ENCODE results near the gene CDK4.

CDK4 gene

GRCh38 chr12:57755454-57756372, 3.6 kb upstream of the CDK4 start:
- Histone ChIP-seq H3K4me1 (peaks cover 4% of the 10 kb centered on the region; the same call in 1 of the 2 replicates), H3K9me3 (no peaks in the 10 kb centered on the region), H3K36me3 (peaks cover 7% of the 10 kb centered on the region), H3K27me3 (peaks cover 11% of the 10 kb centered on the region), H3K4me3 (ENCODE audit: low read depth, low read length) (peak overlapping the region; percentile 63)
- TF ChIP-seq, protein P1, sequence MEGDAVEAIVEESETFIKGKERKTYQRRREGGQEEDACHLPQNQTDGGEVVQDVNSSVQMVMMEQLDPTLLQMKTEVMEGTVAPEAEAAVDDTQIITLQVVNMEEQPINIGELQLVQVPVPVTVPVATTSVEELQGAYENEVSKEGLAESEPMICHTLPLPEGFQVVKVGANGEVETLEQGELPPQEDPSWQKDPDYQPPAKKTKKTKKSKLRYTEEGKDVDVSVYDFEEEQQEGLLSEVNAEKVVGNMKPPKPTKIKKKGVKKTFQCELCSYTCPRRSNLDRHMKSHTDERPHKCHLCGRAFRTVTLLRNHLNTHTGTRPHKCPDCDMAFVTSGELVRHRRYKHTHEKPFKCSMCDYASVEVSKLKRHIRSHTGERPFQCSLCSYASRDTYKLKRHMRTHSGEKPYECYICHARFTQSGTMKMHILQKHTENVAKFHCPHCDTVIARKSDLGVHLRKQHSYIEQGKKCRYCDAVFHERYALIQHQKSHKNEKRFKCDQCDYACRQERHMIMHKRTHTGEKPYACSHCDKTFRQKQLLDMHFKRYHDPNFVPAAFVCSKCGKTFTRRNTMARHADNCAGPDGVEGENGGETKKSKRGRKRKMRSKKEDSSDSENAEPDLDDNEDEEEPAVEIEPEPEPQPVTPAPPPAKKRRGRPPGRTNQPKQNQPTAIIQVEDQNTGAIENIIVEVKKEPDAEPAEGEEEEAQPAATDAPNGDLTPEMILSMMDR (IDR thresholded peaks at IDR 0.05; ENCODE audit: low read depth, low read length): no peak
- DNase-seq: no peak

DNA sequence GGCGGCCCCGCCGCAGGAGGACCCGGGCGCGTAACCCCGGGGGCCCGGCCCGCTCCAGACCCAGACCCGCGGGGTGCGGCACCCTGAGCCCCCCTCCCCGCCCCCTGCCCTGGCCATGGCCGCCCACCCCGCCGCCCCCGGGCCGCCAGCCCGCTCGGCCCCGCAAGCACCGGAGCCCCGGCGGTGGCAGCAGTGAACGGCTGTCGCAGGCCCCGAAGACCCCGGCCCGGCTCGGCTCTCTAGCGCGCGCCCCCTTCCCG, 3.0 kb upstream of the CDK4 start:
- no peaks in the 10 kb centered on the region for H3K9me3 ChIP-seq
- peak overlapping the region; percentile 63 for H3K4me3 ChIP-seq (ENCODE audit: low read depth, low read length)
- peaks cover 4% of the 10 kb centered on the region; the same call in 1 of the 2 replicates for H3K4me1 ChIP-seq
- TF ChIP-seq, protein P1 (IDR thresholded peaks at IDR 0.05; ENCODE audit: low read depth, low read length): no peak
- no peak for DNase-seq
- peaks cover 11% of the 10 kb centered on the region for H3K27me3 ChIP-seq
- peaks cover 13% of the 10 kb centered on the region for H3K36me3 ChIP-seq

DNA sequence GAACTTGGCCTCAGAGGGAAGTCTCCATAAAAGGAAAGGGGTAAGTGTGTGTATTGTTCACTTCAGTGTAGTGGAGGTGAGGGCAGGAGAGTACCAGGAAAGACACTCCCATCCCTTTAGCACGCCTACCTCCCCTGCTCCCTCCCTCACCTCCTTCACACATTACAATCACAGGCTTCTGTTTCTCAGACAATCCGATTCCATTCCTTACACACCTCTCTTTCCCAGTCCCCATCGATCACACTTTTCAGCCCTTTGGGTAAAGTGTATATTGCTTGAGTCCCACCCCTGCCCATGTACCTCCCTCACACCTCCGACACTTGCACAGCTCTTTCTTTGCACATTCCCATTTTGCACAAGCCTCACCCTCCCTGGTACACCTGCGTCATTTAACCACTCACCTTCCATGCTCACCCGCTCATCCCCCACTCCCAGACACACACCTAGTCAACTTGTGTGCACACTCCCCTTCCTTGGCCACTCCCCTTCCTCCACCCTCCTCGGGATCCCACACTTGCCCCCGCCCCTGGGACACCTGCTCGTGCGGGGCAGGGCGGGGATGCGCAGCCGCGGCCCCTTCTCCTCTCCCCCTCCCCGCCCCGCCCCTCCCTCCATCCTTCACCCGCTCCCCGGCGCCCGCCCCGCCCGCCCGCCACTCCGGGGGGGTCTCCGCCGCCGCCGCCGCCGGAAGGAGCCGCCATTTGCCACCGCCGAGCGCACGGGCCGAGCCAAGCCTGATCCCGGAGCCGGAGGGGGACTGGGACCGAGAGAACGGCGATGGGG, 2.5 kb upstream of the CDK4 start, which contains the start of gene MARCHF9:
MARCHF9 (plus strand) TSS at position 693 of the 783 bp plus-strand sequence. CDS start 426 bp downstream, outside the sequence.
- TF ChIP-seq, protein P1 (IDR thresholded peaks at IDR 0.05; ENCODE audit: low read depth, low read length): no peak

GRCh38 chr12:57753756-57754337, 1.7 kb upstream of the CDK4 start:
- no peaks in the 10 kb centered on the region for H3K9me3 ChIP-seq
- DNase-seq: no peak
- no peak overlapping the region; the same call in 1 of the 2 replicates for H3K4me3 ChIP-seq (ENCODE audit: low read depth, low read length)
- H3K4me1 ChIP-seq: peaks cover 4% of the 10 kb centered on the region; the same call in 1 of the 2 replicates
- H3K36me3 ChIP-seq: peaks cover 23% of the 10 kb centered on the region
- TF ChIP-seq, protein P1 (IDR thresholded peaks at IDR 0.05; ENCODE audit: low read depth, low read length): no peak
- H3K27me3 ChIP-seq: peaks cover 11% of the 10 kb centered on the region

More for the DNA sequence above, 2.5 kb upstream of the CDK4 start, which contains the start of gene MARCHF9:
- Histone ChIP-seq H3K4me1 (peaks cover 4% of the 10 kb centered on the region; the same call in 1 of the 2 replicates), H3K4me3 (ENCODE audit: low read depth, low read length) (peak within 1 kb of the TSS; percentile 63), H3K9me3 (no peaks in the 10 kb centered on the region), H3K27me3 (peaks cover 11% of the 10 kb centered on the region), H3K36me3 (peaks cover 16% of the 10 kb centered on the region)
- peak; percentile 58 for DNase-seq

DNA sequence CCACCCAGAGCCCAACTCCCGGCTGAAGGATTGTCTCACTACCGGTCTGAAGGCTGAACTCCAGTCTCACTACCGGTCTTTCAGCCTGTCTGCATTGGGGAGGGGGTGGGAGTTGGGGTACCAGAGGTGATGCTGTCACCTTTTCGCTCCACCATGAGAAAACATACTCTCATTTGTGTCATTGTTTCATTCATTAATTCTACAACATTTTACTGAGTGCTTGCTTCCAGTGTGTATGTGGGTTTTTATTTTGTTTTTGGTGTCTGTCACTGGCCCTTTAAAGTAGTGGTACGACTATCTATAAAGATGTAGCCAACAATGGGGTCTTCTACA, 524 bp upstream of the CDK4 start:
- Histone ChIP-seq H3K9me3 (no peaks in the 10 kb centered on the region), H3K36me3 (peaks cover 34% of the 10 kb centered on the region), H3K4me1 (peaks cover 4% of the 10 kb centered on the region; the same call in 1 of the 2 replicates), H3K4me3 (ENCODE audit: low read depth, low read length) (peak overlapping the region; percentile 50), H3K27me3 (peaks cover 11% of the 10 kb centered on the region)
- TF ChIP-seq, protein P1 (IDR thresholded peaks at IDR 0.05; ENCODE audit: low read depth, low read length): no peak
- no peak for DNase-seq

Data from BE2C (cell line).